ENCODE measurements around the gene FGGY. TPM values are rescaled to one million over a fixed set of nuclear protein-coding genes. Genes with fewer than 3 reads are reported as not detected.
A peak's percentile ranks its signal among the peaks of the same experiment; 100 is the strongest.

Gene FGGY
- total RNA-seq, 1 experiment from 2014 or later: 12.0 TPM

DNA sequence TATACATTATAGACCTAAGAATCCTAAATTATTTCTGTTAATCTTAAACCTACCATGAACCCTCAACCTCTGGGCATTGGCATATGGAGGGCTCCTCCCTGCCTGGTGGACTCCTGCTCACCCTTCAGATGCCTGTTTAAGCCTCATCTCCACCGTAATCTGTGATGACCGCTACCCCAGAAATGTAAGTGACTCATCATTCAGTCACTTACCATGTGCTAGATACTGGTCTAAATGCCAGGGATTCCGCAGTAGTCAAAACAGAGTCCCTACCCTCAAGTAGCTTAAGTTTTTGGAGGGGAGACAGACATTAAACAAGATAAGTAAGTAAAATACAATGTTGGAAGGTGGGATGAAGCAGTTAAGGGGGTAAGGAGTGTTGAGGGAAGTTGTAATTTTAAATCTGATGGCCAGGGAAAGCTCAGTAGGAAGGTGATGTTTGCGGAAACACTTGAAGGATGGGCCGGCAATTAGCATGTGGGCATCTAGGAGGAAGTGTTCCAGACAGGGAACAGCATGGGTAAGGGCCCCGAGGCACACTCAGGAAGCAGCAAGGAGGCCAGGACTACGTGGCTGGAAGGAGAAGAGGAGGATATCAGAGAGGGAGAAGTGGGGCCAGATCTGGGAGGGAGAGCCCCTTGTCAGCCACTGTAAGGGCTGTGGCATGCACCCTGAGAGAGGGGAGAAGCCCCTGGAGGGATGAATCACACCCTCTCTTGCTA is 376.1 kb downstream of the FGGY start:
- no peaks in the 10 kb centered on the region for H3K9me3 Mint-ChIP-seq
- DNase-seq (ENCODE audit: low spot score): no peak
- peak overlapping the region; percentile 36; the same call in 1 of the 2 replicates for H3K27ac Mint-ChIP-seq
- H3K27me3 Mint-ChIP-seq (ENCODE audit: low read depth): no peaks in the 10 kb centered on the region
- H3K36me3 Mint-ChIP-seq: no peaks in the 10 kb centered on the region
- ATAC-seq: peak; percentile 12
- POLR2A ChIA-PET: no interaction called here
- CTCF ChIA-PET: interaction anchor here (0.9 kb wide), 1 partner anchor 43 kb away, joined by 3 read pairs; no protein-coding TSS in a partner anchor
- TF ChIP-seq GABPB1 (CRISPR knock-in tag; IDR thresholded peaks at IDR 0.05): no peak
- no peak for TF ChIP-seq SMAD3 (CRISPR knock-in tag; IDR thresholded peaks at IDR 0.05; ENCODE audit: borderline replicate concordance)
- TF ChIP-seq SOX15 (CRISPR knock-in tag; IDR thresholded peaks at IDR 0.05): no peak
- TF ChIP-seq PRRX2 (CRISPR knock-in tag; IDR thresholded peaks at IDR 0.05): no peak
- no peak overlapping the region for H3K4me3 Mint-ChIP-seq
- peaks cover 66% of the 10 kb centered on the region for H3K4me1 Mint-ChIP-seq

DNA sequence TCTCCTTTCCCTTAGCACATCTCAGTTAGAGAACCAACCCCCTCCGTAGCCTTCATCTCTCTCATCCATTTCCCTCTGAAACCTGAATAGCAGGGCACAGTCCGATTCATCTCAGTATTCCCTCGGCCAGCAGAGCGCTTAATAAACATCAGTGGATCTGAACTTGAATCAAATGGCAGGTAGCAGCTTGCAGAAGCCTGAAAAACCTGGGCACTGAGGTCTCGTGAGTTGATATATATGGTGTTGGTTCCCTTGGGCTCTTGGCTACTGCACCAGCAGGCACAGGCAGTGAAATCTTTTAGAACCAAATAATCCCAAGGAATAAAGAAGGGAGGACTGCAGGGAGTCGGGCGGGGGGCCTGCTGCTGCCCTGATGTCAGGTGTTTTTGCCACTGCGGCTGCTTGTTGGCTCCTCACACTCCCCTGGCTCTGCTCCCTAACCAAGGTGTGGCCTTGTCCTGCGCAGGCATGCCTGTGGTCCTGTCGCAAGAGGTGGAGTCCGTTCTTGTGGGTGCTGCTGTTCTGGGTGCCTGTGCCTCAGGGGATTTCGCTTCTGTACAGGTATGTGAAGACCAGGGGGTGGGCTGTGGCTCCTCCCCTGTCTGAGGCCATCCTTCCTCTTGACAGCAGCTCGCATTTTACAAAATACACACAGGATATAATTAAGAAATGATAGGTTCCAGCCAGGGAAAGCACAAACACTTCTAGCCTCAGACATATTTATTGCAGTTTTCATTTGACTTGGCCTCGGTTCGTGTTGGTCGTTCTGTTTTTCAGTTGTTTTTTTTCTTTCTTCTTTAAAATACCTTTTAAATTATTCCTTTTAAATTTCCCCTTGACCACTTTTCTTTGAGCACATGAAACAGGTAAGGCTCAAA is 376.9 kb downstream of the FGGY start:
- ChIA-PET CTCF (interaction anchor here (0.7 kb wide), 1 partner anchor 25 kb away, joined by 3 read pairs; no protein-coding TSS in a partner anchor), POLR2A (no interaction called here)
- H3K4me1 Mint-ChIP-seq: peaks cover 74% of the 10 kb centered on the region
- H3K9me3 Mint-ChIP-seq: no peaks in the 10 kb centered on the region
- DNase-seq (ENCODE audit: low spot score) (no peak), ATAC-seq (no peak)
- peak overlapping the region; percentile 19; the same call in 1 of the 2 replicates for H3K27ac Mint-ChIP-seq
- H3K36me3 Mint-ChIP-seq: no peaks in the 10 kb centered on the region
- TF ChIP-seq NFE2L1 (CRISPR knock-in tag; IDR thresholded peaks at IDR 0.05) (no peak), GTF2I (CRISPR knock-in tag; conservative IDR thresholded peaks at IDR 0.05) (no peak), ZNF317 (CRISPR knock-in tag; IDR thresholded peaks at IDR 0.05; ENCODE audit: borderline replicate concordance, low read depth) (no peak), ZNF423 (CRISPR knock-in tag; IDR thresholded peaks at IDR 0.05) (no peak), ESRRA (CRISPR knock-in tag; IDR thresholded peaks at IDR 0.05; ENCODE audit: borderline replicate concordance) (no peak), CBFB (CRISPR knock-in tag; IDR thresholded peaks at IDR 0.05; ENCODE audit: low read depth) (no peak)
- TF ChIP-seq, protein P1, sequence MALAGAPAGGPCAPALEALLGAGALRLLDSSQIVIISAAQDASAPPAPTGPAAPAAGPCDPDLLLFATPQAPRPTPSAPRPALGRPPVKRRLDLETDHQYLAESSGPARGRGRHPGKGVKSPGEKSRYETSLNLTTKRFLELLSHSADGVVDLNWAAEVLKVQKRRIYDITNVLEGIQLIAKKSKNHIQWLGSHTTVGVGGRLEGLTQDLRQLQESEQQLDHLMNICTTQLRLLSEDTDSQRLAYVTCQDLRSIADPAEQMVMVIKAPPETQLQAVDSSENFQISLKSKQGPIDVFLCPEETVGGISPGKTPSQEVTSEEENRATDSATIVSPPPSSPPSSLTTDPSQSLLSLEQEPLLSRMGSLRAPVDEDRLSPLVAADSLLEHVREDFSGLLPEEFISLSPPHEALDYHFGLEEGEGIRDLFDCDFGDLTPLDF (CRISPR knock-in tag; IDR thresholded peaks at IDR 0.05): no peak
- H3K27me3 Mint-ChIP-seq (ENCODE audit: low read depth): no peaks in the 10 kb centered on the region
- H3K4me3 Mint-ChIP-seq: no peak overlapping the region

DNA sequence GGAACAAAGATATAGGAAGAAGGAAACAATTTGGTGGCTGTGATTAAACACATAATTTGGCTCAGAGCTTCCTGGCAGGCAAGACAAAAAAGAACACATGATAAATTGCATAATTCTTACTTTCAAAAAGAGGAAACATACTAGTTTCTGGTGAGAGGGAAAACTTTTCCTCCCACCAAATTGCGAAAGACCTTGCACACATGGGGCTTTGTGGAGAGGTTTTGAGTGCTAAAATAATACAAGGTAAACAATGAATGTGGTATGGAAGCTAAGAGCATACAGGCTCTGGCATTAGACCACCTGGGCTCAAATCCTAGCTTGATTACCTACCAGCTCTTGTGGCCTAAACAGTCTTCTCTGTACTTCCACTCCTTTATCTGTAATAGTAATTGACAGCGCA is 377.7 kb downstream of the FGGY start:
- H3K4me1 Mint-ChIP-seq: peaks cover 73% of the 10 kb centered on the region
- ATAC-seq: no peak
- no peak for DNase-seq (ENCODE audit: low spot score)
- no peak overlapping the region for H3K4me3 Mint-ChIP-seq
- ChIA-PET POLR2A (no interaction called here), CTCF (interaction anchor here (0.7 kb wide), 1 partner anchor 24 kb away, joined by 3 read pairs; no protein-coding TSS in a partner anchor)
- no peaks in the 10 kb centered on the region for H3K36me3 Mint-ChIP-seq
- no peaks in the 10 kb centered on the region for H3K27me3 Mint-ChIP-seq (ENCODE audit: low read depth)
- peak overlapping the region; percentile 0; the same call in 1 of the 2 replicates for H3K27ac Mint-ChIP-seq
- no peaks in the 10 kb centered on the region for H3K9me3 Mint-ChIP-seq
- TF ChIP-seq NR3C1 (CRISPR knock-in tag; conservative IDR thresholded peaks at IDR 0.05; ENCODE audit: low read depth) (no peak), EMX1 (CRISPR knock-in tag; IDR thresholded peaks at IDR 0.05) (no peak)
- TF ChIP-seq, protein P2, sequence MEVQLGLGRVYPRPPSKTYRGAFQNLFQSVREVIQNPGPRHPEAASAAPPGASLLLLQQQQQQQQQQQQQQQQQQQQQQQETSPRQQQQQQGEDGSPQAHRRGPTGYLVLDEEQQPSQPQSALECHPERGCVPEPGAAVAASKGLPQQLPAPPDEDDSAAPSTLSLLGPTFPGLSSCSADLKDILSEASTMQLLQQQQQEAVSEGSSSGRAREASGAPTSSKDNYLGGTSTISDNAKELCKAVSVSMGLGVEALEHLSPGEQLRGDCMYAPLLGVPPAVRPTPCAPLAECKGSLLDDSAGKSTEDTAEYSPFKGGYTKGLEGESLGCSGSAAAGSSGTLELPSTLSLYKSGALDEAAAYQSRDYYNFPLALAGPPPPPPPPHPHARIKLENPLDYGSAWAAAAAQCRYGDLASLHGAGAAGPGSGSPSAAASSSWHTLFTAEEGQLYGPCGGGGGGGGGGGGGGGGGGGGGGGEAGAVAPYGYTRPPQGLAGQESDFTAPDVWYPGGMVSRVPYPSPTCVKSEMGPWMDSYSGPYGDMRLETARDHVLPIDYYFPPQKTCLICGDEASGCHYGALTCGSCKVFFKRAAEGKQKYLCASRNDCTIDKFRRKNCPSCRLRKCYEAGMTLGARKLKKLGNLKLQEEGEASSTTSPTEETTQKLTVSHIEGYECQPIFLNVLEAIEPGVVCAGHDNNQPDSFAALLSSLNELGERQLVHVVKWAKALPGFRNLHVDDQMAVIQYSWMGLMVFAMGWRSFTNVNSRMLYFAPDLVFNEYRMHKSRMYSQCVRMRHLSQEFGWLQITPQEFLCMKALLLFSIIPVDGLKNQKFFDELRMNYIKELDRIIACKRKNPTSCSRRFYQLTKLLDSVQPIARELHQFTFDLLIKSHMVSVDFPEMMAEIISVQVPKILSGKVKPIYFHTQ (CRISPR knock-in tag; IDR thresholded peaks at IDR 0.05): no peak
- TF ChIP-seq, protein P3, sequence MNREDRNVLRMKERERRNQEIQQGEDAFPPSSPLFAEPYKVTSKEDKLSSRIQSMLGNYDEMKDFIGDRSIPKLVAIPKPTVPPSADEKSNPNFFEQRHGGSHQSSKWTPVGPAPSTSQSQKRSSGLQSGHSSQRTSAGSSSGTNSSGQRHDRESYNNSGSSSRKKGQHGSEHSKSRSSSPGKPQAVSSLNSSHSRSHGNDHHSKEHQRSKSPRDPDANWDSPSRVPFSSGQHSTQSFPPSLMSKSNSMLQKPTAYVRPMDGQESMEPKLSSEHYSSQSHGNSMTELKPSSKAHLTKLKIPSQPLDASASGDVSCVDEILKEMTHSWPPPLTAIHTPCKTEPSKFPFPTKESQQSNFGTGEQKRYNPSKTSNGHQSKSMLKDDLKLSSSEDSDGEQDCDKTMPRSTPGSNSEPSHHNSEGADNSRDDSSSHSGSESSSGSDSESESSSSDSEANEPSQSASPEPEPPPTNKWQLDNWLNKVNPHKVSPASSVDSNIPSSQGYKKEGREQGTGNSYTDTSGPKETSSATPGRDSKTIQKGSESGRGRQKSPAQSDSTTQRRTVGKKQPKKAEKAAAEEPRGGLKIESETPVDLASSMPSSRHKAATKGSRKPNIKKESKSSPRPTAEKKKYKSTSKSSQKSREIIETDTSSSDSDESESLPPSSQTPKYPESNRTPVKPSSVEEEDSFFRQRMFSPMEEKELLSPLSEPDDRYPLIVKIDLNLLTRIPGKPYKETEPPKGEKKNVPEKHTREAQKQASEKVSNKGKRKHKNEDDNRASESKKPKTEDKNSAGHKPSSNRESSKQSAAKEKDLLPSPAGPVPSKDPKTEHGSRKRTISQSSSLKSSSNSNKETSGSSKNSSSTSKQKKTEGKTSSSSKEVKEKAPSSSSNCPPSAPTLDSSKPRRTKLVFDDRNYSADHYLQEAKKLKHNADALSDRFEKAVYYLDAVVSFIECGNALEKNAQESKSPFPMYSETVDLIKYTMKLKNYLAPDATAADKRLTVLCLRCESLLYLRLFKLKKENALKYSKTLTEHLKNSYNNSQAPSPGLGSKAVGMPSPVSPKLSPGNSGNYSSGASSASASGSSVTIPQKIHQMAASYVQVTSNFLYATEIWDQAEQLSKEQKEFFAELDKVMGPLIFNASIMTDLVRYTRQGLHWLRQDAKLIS (CRISPR knock-in tag; IDR thresholded peaks at IDR 0.05; ENCODE audit: borderline replicate concordance): no peak
- TF ChIP-seq, protein P1 (CRISPR knock-in tag; IDR thresholded peaks at IDR 0.05): no peak
- TF ChIP-seq, protein P4, sequence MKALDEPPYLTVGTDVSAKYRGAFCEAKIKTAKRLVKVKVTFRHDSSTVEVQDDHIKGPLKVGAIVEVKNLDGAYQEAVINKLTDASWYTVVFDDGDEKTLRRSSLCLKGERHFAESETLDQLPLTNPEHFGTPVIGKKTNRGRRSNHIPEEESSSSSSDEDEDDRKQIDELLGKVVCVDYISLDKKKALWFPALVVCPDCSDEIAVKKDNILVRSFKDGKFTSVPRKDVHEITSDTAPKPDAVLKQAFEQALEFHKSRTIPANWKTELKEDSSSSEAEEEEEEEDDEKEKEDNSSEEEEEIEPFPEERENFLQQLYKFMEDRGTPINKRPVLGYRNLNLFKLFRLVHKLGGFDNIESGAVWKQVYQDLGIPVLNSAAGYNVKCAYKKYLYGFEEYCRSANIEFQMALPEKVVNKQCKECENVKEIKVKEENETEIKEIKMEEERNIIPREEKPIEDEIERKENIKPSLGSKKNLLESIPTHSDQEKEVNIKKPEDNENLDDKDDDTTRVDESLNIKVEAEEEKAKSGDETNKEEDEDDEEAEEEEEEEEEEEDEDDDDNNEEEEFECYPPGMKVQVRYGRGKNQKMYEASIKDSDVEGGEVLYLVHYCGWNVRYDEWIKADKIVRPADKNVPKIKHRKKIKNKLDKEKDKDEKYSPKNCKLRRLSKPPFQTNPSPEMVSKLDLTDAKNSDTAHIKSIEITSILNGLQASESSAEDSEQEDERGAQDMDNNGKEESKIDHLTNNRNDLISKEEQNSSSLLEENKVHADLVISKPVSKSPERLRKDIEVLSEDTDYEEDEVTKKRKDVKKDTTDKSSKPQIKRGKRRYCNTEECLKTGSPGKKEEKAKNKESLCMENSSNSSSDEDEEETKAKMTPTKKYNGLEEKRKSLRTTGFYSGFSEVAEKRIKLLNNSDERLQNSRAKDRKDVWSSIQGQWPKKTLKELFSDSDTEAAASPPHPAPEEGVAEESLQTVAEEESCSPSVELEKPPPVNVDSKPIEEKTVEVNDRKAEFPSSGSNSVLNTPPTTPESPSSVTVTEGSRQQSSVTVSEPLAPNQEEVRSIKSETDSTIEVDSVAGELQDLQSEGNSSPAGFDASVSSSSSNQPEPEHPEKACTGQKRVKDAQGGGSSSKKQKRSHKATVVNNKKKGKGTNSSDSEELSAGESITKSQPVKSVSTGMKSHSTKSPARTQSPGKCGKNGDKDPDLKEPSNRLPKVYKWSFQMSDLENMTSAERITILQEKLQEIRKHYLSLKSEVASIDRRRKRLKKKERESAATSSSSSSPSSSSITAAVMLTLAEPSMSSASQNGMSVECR (CRISPR knock-in tag; IDR thresholded peaks at IDR 0.05; ENCODE audit: borderline replicate concordance): no peak

Data from WTC11 (cell line).